Breast epithelium (tissue), 4 donors: ENCODE results near the gene SH3TC1. TPM values are rescaled to one million over a fixed set of nuclear protein-coding genes. Genes with fewer than 3 reads are reported as not detected.

Experiments used
- DNase-seq, 2 donors: peaks; one replicate each; pipeline ENCODE4 v3.0.0-alpha.2; 2019; ENCODE audit warnings: low spot score in 2 of 2
- H3K27ac ChIP-seq, 2 donors: fragments of 200-600 bp; sonication (generic) in 1 of 2; one replicate each; pipeline ENCODE4 v1.5.1; 2016 to 2019; ENCODE audit warnings: mild to moderate bottlenecking in 1 of 2
- H3K27me3 ChIP-seq, 2 donors: fragments of 200-600 bp; sonication (generic) in 1 of 2; one replicate each; pipeline versions ENCODE4 v1.5.1 to v1.6.0; 2017 to 2019; ENCODE audit warnings: control low read depth in 1 of 2, mild to moderate bottlenecking in 1 of 2
- H3K36me3 ChIP-seq: fragments of 200-600 bp; one replicate; pipeline ENCODE4 v1.5.1; 2019
- H3K4me1 ChIP-seq, 2 donors: fragments of 200-600 bp; sonication (generic); one replicate each; pipeline ENCODE4 v1.5.1; 2016 to 2019; ENCODE audit warnings: control low read depth in 1 of 2
- H3K4me3 ChIP-seq, 3 donors: fragments of 200-600 bp; sonication (generic); 1 replicate in 2 of 3; 2 replicates in 1 of 3; pipeline ENCODE4 v1.5.1; 2016 to 2019; ENCODE audit warnings: mild to moderate bottlenecking in 3 of 3, moderate library complexity in 2 of 3
- H3K9me3 ChIP-seq, 2 donors: fragments of 200-600 bp; sonication (generic) in 1 of 2; one replicate each; pipeline ENCODE4 v1.5.1; 2016 to 2019; ENCODE audit warnings: control low read depth in 1 of 2
- POLR2A ChIP-seq: fragments of 450-650 bp; IDR thresholded peaks from one replicate; pipeline ENCODE4 v1.6.1; 2016; ENCODE audit warnings: antibody characterized with exemption, mild to moderate bottlenecking, moderate library complexity
- POLR2AphosphoS5 ChIP-seq, 3 donors: sonication (generic); formaldehyde crosslinking; IDR thresholded peaks; one replicate each; pipeline ENCODE4 v1.6.1; 2017; ENCODE audit warnings: antibody characterized with exemption in 3 of 3
- intact Hi-C: fragments of 100-400 bp; cut with DNase I; formaldehyde crosslinking; loops from one replicate; pipeline ENCODE4 v1.15.1; 2023; ENCODE audit warnings: low total_unique reads
- total RNA-seq, 3 donors: library from RNA; depleted of rRNA; stranded (reverse); fragments of >200 nt; gene quantifications; one replicate each; pipeline ENCODE4 v1.1.0, GENCODE V29; 2016
- TF ChIP-seq, protein P1 (sequence below), 3 donors: fragments of 450-650 bp; IDR thresholded peaks; one replicate each; pipeline ENCODE4 v1.5.1; 2016 to 2017; ENCODE audit warnings: antibody characterized with exemption in 3 of 3, mild to moderate bottlenecking in 3 of 3, moderate library complexity in 3 of 3

The SH3TC1 gene
- total RNA-seq, 3 donors from 2014 or later: 16.4 to 28.8 (median 17.3) TPM

DNA sequence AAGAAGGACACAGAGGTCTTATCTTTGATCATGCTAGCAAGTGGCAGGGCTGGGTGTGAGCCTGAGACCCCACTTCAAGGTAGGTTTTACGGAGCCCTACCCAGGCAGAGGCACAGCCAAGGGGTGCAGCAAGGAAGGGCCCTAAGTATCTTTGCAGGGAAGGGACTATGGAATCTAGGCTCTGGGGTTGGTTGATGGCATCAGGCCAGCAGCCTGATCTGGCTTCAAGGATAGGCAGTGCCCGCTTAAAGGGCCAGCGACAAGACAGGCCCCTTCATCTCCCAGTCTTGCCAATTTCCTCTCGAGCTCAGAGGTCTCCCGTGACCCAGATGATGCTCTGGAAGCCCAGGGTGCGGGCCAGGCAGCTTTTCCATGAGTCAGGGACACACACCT lies 46.2 kb upstream of the SH3TC1 start:
- Histone ChIP-seq H3K4me1 (peaks cover 0 to 3% of the 10 kb centered on the region in 2 donors), H3K27me3 (peaks cover 0 to 9% of the 10 kb centered on the region in 2 donors), H3K9me3 (no peaks in the 10 kb centered on the region), H3K27ac (no peak overlapping the region), H3K36me3 (no peaks in the 10 kb centered on the region), H3K4me3 (no peak overlapping the region)
- TF ChIP-seq, protein P1, sequence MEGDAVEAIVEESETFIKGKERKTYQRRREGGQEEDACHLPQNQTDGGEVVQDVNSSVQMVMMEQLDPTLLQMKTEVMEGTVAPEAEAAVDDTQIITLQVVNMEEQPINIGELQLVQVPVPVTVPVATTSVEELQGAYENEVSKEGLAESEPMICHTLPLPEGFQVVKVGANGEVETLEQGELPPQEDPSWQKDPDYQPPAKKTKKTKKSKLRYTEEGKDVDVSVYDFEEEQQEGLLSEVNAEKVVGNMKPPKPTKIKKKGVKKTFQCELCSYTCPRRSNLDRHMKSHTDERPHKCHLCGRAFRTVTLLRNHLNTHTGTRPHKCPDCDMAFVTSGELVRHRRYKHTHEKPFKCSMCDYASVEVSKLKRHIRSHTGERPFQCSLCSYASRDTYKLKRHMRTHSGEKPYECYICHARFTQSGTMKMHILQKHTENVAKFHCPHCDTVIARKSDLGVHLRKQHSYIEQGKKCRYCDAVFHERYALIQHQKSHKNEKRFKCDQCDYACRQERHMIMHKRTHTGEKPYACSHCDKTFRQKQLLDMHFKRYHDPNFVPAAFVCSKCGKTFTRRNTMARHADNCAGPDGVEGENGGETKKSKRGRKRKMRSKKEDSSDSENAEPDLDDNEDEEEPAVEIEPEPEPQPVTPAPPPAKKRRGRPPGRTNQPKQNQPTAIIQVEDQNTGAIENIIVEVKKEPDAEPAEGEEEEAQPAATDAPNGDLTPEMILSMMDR (IDR thresholded peaks at IDR 0.05): no peak
- TF ChIP-seq POLR2AphosphoS5 (IDR thresholded peaks at IDR 0.05) (no peak), POLR2A (no peak)
- intact Hi-C loops: no loop called here
- no peak for DNase-seq

DNA sequence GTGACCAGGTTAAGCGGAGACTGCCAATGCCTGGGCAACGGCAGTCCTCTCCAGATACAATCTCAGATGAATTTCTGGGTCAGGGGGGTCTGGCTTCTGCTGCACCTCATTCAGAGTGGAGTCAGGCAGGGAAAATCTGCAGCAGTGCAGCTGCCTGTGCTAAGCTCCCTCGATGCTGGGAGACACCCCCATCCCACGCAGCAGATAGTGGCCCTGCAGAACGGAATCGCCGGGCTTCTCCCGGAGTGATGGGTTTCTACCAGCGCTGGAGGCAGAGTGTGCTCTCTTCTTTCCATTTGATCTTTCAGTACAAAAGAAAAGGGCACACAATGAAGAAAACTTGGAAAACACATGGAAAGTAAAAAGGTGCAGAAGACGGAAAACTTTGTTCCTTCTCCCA lies 45.6 kb upstream of the SH3TC1 start:
- H3K4me1 ChIP-seq: peaks cover 4 to 5% of the 10 kb centered on the region in 2 donors
- TF ChIP-seq POLR2AphosphoS5 (IDR thresholded peaks at IDR 0.05) (no peak), POLR2A (no peak)
- TF ChIP-seq, protein P1 (IDR thresholded peaks at IDR 0.05): no peak
- peaks cover 4 to 13% of the 10 kb centered on the region in 2 donors for H3K27me3 ChIP-seq
- no peak overlapping the region for H3K4me3 ChIP-seq
- no peak for DNase-seq
- H3K9me3 ChIP-seq: no peaks in the 10 kb centered on the region
- intact Hi-C loops: no loop called here
- H3K36me3 ChIP-seq: no peaks in the 10 kb centered on the region
- H3K27ac ChIP-seq: no peak overlapping the region

DNA sequence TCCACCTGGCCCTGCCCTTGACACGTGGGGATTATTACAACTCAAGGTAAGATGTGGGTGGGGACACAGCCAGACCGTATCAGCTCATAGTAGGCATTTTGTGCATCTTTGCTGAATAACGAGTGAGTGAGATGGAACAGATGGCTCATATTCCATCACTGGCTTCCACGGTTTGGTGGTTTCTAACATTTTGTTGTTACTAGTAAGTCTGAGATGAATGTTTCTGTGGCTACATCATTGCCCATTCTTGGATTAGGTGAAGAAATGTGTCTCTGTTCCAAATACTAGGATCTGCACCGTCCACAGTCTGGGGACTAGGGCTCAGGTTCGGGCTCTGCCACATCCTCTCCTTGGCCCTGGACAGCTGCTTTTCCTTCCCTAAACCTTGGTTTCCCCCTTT lies 44.0 kb upstream of the SH3TC1 start:
- H3K9me3 ChIP-seq: no peaks in the 10 kb centered on the region
- peaks cover 4 to 5% of the 10 kb centered on the region in 2 donors for H3K4me1 ChIP-seq
- TF ChIP-seq, protein P1 (IDR thresholded peaks at IDR 0.05): no peak
- TF ChIP-seq POLR2A (no peak), POLR2AphosphoS5 (IDR thresholded peaks at IDR 0.05) (no peak)
- DNase-seq: no peak
- no peak overlapping the region for H3K4me3 ChIP-seq
- H3K36me3 ChIP-seq: no peaks in the 10 kb centered on the region
- H3K27me3 ChIP-seq: peaks cover 4 to 13% of the 10 kb centered on the region in 2 donors
- intact Hi-C loops: no loop called here
- H3K27ac ChIP-seq: no peak overlapping the region

DNA sequence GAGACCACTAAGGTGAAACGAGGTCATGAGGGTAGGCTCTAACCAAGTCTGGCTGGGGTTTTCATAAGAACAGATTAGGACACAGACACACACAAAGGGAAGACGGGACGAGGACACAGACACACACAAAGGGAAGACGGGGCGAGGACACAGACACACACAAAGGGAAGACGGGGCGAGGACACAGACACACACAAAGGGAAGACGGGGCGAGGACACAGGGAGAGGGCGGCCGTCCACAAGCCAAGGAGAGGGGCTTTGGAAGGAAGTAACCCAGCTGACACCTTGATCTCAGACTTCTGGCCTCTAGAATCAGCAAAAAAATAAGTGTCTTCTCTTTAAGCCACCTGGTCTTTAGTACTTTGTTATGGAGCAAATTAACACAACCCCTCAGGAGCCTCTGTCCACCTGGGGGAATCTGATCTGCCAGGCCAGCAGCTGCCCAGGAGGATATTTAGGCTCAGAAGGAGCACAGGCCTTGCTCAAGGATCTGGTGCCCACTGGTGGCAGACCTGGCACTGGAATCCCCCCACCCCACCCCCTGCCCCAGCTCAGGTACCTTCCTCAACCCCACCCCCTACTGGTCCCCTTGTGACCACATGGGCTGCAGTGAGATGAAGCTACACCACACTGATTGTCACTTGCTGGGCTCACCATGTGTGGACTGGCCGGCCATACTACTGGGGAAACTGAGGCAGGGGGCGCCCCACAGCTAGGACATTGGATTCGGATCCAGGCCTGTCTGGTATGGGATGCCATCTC lies 43.2 kb upstream of the SH3TC1 start:
- peaks cover 4 to 5% of the 10 kb centered on the region in 2 donors for H3K4me1 ChIP-seq
- no peaks in the 10 kb centered on the region for H3K36me3 ChIP-seq
- TF ChIP-seq POLR2AphosphoS5 (IDR thresholded peaks at IDR 0.05) (no peak), POLR2A (no peak)
- TF ChIP-seq, protein P1 (IDR thresholded peaks at IDR 0.05): no peak
- DNase-seq: no peak
- no peak overlapping the region for H3K27ac ChIP-seq
- no peaks in the 10 kb centered on the region for H3K9me3 ChIP-seq
- peaks cover 4 to 13% of the 10 kb centered on the region in 2 donors for H3K27me3 ChIP-seq
- intact Hi-C loops: no loop called here
- H3K4me3 ChIP-seq: no peak overlapping the region

DNA sequence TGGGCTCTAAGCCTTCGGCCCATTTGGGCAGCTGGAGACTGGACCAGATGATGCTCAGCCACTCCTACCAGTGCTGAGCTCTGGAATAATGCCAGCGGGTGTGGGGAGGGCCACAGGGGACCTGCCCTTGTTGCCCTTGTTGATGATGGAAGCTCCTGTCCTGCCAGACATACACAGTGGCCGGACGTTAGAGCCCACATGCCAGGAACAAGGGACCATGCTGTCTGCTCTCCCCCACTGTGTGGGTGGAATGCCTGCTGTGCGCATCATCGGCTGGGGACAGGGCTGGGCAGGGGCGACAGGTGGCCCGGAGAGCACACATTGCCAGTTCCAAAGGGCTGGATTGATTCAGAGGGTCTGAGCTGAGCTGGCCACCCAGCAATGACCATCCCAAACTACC lies 42.5 kb upstream of the SH3TC1 start:
- H3K4me3 ChIP-seq: peak overlapping the region in 2 of 3 donors; percentile 76 to 96
- H3K27me3 ChIP-seq: peaks cover 4 to 13% of the 10 kb centered on the region in 2 donors
- intact Hi-C loops: no loop called here
- no peaks in the 10 kb centered on the region for H3K9me3 ChIP-seq
- H3K27ac ChIP-seq: peak overlapping the region in 1 of 2 donors; percentile 4
- H3K4me1 ChIP-seq: peaks cover 4 to 5% of the 10 kb centered on the region in 2 donors
- H3K36me3 ChIP-seq: no peaks in the 10 kb centered on the region
- no peak for DNase-seq
- TF ChIP-seq, protein P1 (IDR thresholded peaks at IDR 0.05): no peak
- TF ChIP-seq POLR2AphosphoS5 (IDR thresholded peaks at IDR 0.05) (peak in 1 of 3 donors; percentile 15), POLR2A (no peak)
